ENCODE data around the gene GAPT. TPM values are rescaled to one million over a fixed set of nuclear protein-coding genes. Genes with fewer than 3 reads are reported as not detected.

The GAPT gene
- total RNA-seq (not detected in 2 replicates), polyA plus RNA-seq (not detected in 2 replicates)

- no peak for DNase-seq (ENCODE audit: low read depth in 1 of 2, low spot score in 1 of 2)
- no peak for TF ChIP-seq CTCF (IDR thresholded peaks at IDR 0.05; ENCODE audit: low read depth, low read length)
- Histone ChIP-seq H3K27ac (no peak within 1 kb of the TSS), H3K27me3 (no peaks in the 10 kb centered on the region), H3K9me3 (ENCODE audit: low read depth) (no peaks in the 10 kb centered on the region), H3K4me1 (ENCODE audit: low read depth) (no peaks in the 10 kb centered on the region), H3K4me3 (no peak within 1 kb of the TSS), H3K36me3 (no peaks in the 10 kb centered on the region)
Measured at GRCh38 chr5:58491216-58491892, at the start of gene GAPT. Gene GAPT (plus strand): TSS chr5:58491435. CDS start chr5:58494537, 3,102 bp downstream.

GRCh38 chr5:58444805-58445204 is 46.4 kb upstream of the GAPT start:
- no peak for TF ChIP-seq CTCF (IDR thresholded peaks at IDR 0.05; ENCODE audit: low read depth, low read length)
- Histone ChIP-seq H3K36me3 (no peaks in the 10 kb centered on the region), H3K9me3 (ENCODE audit: low read depth) (no peaks in the 10 kb centered on the region), H3K4me3 (no peak overlapping the region), H3K4me1 (ENCODE audit: low read depth) (no peaks in the 10 kb centered on the region), H3K27me3 (no peaks in the 10 kb centered on the region), H3K27ac (no peak overlapping the region)
- no peak for DNase-seq (ENCODE audit: low read depth in 1 of 2, low spot score in 1 of 2)

- Histone ChIP-seq H3K4me1 (ENCODE audit: low read depth) (no peaks in the 10 kb centered on the region), H3K4me3 (no peak overlapping the region), H3K36me3 (no peaks in the 10 kb centered on the region), H3K27me3 (no peaks in the 10 kb centered on the region), H3K9me3 (ENCODE audit: low read depth) (no peaks in the 10 kb centered on the region), H3K27ac (no peak overlapping the region)
- TF ChIP-seq CTCF (IDR thresholded peaks at IDR 0.05; ENCODE audit: low read depth, low read length), result no peak
- peak in 1 of 2 donors; percentile 8 for DNase-seq (ENCODE audit: low read depth in 1 of 2, low spot score in 1 of 2)
Measured at GRCh38 chr5:58446024-58446423, 45.2 kb upstream of the GAPT start.

GRCh38 chr5:58447226-58447625 is 44.0 kb upstream of the GAPT start:
- no peaks in the 10 kb centered on the region for H3K36me3 ChIP-seq
- no peaks in the 10 kb centered on the region for H3K27me3 ChIP-seq
- TF ChIP-seq CTCF (IDR thresholded peaks at IDR 0.05; ENCODE audit: low read depth, low read length), result no peak
- H3K27ac ChIP-seq, result no peak overlapping the region
- no peak for DNase-seq (ENCODE audit: low read depth in 1 of 2, low spot score in 1 of 2)
- H3K9me3 ChIP-seq (ENCODE audit: low read depth), result no peaks in the 10 kb centered on the region
- H3K4me1 ChIP-seq (ENCODE audit: low read depth), result no peaks in the 10 kb centered on the region
- no peak overlapping the region for H3K4me3 ChIP-seq

- Histone ChIP-seq H3K27ac (no peak overlapping the region), H3K9me3 (ENCODE audit: low read depth) (no peaks in the 10 kb centered on the region), H3K36me3 (peaks cover 15% of the 10 kb centered on the region), H3K4me1 (ENCODE audit: low read depth) (no peaks in the 10 kb centered on the region), H3K4me3 (no peak overlapping the region), H3K27me3 (no peaks in the 10 kb centered on the region)
- DNase-seq (ENCODE audit: low read depth in 1 of 2, low spot score in 1 of 2), result peak in 1 of 2 donors; percentile 39
- TF ChIP-seq CTCF (IDR thresholded peaks at IDR 0.05; ENCODE audit: low read depth, low read length), result no peak
Measured at GRCh38 chr5:58450018-58450417, 41.2 kb upstream of the GAPT start.
